HL-60/S4 treated with retinoic acid at 250 ng/mL for 4 days and 3 days (cell line): ENCODE measurements around the gene EPB41L2.

ENCODE experiments used
- in situ Hi-C: fragments of 300-500 bp; cut with MboI; formaldehyde crosslinking; loops from 2 replicates; pipeline ENCODE4 v1.7.0; 2022; ENCODE audit warnings: low sequenced_read_pairs

EPB41L2 gene

DNA sequence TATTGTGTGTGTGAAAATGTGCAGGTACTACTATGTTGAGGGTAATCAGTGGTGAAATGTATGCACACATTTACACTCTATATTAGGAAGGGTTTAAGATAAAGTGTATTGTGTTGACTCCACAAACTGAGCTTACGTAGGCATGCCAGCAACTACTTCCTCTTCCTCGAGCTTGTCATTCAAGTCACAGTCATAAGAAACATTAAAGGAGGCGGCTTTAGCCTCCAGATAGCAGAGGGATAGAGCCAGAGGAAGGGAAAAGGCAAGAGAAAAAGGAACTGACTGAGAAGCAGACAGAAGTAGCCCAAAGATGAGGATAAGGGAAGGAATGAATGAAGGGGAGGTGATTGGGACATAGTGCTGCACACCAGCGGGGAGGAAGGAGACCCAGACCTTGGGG is 180.7 kb downstream of the EPB41L2 start:
- in situ Hi-C loops, result loop anchor here (25.0 kb wide), 2 partner anchors 230 to 655 kb away; no protein-coding TSS in a partner anchor

DNA sequence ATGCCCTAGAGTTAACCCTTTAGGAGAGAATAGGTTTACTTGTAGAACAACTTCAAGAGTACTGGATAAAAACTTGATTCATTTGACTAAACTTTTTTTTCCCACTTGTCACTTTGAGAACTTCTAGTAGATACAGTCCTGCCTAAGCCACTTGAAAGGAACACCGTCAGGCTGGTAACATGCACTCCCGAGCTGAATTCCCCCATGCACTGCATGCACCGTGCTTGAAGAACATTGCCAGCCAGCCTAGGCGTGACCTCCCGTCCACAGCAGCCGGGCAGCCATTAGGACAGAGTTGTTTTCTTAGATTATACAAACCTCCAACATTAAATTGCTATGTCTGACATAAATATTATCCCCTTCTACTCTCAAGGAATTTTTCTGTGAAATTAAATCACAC is 183.2 kb downstream of the EPB41L2 start:
- in situ Hi-C loops, result loop anchor here (25.0 kb wide), 2 partner anchors 232 to 657 kb away; no protein-coding TSS in a partner anchor

DNA sequence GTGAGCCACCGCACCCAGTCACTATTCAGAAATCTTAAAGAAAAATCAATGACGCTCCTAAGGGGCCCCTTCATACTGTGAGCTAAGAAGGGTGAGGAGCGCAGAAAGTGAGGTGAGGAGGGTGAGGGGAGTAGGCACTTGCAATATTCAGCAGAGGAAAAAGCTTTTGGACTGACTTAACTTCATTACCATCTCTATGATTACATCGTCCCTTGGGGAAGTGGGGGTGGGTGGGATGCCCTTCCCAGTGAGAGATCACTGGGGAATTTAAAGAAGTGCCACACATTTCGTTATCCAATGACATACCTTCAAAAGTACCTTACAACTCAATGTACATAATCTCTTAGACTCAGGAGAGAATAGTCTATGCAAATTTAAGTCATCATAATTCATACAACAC is 189.3 kb downstream of the EPB41L2 start:
- in situ Hi-C loops, result no loop called here

DNA sequence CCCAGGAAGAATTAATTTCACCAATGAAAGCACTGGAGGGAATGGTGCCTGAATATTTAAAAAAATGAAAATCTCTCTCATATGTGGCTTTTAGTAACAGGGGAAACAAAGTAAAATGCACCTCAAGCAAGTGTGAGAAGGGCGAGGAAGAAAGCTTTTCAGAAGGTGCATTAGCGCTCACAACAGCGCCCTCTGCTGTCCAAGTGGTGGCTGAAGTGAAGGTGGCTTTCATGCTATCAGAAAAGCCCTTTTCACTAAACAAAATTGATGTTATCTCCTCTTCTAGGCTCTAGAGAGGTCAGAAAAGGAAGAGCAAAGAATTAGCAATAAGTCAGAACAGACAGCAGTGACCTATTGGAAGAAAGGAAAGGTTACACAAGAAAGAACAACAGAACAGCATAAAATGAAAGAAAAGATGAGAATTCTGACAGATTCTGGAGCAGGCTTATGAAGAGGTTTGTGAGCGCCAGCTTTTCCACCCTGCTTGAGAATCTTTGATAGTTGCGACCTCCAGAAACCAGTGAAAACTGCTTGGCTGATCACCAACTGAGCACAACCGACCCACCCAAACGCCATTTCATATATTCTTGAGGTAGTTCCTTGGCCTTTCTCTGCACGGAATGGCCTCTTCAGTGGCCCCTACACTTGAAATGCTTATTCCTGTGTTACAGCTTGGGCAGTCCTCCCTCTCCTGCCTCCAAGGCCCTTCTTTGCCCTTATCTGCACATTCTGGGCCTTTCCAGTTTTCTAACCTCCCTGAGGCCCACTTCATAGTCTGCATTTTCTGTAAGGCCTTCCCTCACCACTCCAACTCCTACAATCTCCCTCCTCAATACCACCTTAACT is 190.6 kb downstream of the EPB41L2 start:
- in situ Hi-C loops, result no loop called here

DNA sequence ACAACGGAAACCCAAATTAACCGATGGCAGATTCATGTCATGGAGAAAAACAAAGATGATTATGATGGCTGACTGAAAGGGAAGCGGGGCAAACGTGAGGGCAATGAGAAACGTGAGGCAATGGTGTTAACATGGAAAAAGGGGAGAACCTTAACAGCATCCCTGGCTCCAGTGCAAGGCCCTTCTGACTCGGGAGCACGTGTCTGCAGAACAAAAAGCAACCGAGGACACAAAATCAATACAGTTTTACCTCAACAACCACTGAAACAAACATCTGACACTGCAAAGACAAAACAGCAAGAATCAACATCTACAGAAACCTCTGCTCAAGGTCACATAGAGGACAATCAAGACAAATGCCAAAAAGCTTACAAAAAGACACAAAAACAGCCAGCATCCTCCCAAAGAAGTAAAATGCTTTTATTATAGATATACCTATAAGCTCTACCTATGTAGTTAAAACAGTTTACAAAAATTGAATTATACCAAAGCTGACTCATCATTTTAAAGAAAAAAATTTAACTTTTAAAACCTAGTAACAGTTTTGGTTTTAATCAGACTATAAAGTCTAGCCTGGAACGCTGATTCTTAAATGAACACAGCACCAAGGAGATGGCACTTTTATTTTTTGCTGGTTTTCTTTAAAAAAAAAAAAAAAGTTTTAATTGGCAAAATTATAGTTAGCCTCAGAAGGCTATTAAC is 192.7 kb downstream of the EPB41L2 start:
- in situ Hi-C loops, result no loop called here

DNA sequence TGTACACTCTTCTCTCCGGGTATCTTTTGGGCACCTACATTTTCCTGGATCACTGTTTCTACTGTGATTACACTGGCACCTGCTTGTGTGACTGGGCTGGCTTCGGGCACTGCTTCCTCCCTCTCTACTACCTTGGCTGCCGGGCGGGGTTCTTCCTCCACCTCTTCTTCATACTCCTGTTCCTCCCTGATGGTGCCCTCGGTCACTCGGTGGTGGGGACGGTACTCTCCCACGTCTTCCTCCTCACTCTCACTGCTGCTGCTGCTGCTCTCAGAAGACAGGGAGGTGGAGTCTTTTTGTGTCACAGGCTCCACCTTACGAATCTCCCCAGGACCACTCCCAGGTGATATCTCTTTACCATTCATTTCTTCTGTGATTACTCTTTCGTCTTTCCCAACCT is 193.4 kb downstream of the EPB41L2 start:
- in situ Hi-C loops, result no loop called here

DNA sequence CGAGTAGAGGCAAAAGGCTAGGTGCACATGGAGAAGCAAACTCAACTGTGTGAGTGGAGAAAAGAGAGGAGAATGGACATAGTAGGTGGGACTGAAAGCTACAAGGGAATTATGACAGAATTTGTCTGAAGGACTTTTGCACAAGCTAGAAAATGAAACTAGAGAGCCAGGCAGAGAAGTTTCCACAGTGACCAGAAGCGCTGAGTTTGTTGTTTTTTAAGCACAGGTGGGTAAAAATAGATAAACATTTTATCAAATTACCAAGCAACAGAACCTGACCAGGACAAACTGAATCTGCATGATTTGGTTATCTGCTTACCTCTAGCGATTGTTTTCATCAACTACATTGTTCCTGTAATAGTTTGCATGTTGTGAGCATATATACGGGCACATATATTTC is 197.3 kb downstream of the EPB41L2 start:
- in situ Hi-C loops, result no loop called here

DNA sequence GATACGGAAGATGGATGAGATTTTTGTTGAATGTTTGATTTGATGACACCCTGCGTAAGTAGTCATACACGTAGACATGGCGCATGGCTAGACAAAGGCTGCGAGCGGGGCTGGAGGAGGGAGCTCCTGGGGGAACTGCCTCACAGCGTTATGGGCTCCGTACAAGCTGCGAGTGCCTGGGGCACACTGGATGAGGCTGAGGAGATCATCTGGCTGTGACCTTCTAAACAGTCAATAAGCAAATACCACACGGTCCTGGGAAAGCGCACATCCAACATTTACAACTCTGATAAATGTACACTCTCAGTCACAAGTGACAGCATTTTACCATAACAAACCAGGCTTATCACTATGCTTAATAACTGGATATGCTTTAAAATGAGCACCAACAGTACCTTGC is 198.7 kb downstream of the EPB41L2 start:
- in situ Hi-C loops, result no loop called here

DNA sequence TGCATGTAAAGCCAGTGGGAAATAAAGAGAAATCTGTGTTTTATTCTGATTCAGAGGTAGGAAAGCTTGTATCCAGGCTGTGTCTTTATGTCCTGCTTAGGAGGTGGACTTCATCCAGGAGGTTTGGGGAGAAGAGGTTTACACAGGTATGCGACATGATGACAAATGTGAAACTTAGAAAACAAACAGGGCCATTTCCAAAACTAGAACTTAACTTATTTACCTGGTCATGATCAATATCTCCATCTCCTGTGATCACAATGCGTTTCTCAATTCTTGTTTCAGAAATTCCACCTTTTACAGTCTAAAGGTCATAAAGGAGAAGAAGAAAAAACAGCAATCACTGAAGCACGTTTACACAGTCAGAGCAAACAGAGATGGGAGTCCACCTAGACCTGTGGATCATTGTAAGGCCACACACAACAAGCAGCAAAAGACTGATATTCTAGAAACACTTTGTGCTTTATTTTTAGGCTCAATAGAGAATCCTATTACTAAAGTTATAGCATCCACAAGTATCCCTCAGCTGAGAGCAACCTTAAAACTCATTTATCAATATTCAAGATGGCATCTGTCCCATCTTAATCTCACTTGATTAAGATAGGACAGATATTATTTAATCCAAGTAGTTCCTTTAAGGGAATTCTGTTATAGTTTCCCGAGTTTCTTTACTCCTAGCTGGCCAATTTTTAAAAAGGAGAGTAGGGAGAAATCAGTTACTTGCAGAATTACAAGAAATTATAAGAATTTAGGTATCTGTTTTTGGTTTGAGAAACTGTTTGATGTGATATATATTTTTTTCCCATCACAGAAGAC is 199.4 kb downstream of the EPB41L2 start:
- in situ Hi-C loops, result no loop called here

DNA sequence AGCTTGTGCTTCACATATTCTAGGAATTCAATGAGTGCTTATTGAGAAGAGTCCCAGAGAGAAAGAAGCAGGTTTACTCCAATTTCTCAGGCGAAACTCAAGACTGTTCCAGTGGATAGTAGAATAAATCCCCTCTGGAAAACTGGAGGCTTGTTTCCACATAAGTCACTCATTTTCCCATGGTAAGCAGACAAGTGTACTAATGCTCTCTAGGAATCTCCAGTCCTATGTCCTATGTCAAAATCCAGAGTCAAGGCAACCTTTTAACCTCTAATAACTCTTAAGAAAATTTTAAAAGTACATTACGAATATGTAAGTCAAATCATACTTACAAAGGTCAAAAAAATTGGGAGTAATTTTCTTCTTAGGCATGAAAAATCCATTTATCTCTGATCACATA is 200.7 kb downstream of the EPB41L2 start:
- in situ Hi-C loops, result no loop called here

DNA sequence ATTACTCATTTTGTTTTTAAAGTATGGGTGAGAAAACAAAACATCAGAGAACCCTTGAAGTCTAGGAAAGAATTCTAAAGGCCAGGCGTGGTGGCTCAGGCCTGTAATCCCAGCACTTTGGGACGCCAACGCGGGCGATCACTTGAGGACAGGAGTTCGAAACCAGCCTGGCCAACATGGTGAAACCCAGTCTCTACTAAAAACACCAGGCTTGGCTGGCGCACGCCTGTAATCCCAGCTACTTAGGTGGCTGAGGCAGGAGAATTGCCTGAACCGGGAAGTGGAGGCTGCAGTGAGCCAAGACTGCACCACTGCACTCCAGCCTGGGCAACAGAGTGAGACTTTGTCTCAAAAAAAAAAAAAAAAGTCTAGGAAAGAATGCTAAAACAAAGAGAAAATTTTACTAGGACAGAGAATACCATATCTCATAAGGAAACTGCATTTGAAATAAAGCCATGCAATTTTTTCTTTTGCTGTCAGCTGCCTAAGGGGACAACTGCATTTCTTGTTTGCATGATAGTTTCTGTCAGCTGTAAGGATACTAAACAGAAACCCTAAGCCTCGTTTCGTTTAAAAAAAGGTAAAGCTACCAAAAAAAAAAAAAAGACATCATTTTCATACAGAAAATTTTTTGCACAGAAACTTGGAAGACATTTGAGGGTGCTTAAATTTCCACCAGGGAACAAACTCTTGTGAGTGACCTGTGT is 203.7 kb downstream of the EPB41L2 start:
- in situ Hi-C loops, result no loop called here

DNA sequence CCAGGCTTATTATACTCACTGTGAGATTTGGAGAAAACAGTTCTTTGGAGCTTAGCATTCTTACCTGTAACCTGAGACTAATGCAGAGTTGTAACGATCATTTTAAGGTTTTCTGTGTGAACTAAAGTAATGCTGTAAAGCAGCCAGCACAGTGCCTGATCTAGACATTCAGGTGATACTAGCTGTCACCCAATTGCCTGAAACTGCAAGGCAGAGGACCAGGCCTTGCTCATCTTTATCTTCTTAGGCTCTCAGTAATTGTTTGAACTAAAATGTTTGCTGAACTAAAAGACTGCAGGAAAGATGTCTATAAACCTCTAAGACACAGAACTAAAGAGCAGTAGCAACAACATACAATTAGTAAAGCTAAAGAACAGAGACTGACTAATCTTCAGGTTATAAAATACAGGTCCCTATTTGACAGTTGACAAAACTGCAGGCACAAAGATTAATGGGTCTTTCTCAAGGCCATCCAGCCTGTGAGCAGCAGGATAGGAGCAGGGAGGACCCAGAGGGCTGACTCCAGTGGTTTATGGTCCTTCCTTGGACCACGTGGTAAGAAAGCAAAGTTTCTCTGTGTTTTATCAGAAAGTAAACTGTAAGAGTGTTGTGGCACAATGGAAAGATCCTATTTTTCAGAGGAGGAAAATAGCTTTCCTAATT is 204.4 kb downstream of the EPB41L2 start:
- in situ Hi-C loops, result no loop called here

DNA sequence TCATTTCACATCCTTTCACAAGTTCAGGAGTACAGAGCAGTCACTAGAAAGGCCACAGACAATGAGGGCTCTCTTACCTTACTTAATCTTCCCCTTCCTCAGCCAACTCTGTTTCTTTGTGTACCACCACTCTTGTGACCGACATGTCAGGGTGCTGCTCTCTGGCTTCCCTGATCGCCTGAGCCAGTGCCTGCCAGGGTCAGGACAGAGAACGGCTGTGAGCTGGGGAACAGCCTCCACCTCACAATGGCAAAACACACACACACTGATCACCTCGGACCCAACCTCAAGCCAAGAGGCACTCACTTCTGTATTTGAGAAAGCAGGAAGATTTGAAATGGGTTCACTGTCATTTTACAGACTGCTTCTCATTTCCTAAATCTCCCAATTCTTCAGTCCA is 205.0 kb downstream of the EPB41L2 start:
- in situ Hi-C loops, result no loop called here

DNA sequence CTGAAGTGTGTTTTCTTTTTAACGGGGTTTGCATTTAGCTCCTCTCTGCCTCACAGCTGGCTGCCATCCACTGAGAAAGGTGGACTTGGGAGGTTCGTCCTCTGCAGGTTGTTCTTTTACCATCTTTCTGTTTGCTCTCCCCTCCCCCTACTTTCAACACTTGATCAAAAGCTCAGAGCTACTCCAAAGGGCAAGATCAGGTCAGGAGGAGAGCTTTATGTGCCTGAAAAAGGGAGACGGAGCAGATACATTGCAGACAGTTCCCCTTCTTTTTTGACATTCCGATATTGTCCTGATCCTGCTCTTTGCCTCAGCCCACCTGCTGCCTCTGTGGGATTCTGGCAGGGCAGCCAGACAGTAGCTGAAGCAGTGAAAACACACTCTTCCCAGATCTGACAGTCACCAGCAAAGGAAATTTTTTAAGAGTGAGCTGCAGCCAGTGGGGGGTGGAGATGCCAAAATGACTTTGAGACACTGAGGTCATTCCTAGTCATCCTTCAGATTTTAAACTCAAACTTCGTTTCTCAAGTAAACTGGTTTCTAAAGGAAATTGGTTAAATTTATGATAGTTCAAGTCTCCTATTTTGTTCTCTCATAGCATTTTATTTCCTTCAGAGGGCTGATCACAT is 209.4 kb downstream of the EPB41L2 start:
- in situ Hi-C loops, result no loop called here

DNA sequence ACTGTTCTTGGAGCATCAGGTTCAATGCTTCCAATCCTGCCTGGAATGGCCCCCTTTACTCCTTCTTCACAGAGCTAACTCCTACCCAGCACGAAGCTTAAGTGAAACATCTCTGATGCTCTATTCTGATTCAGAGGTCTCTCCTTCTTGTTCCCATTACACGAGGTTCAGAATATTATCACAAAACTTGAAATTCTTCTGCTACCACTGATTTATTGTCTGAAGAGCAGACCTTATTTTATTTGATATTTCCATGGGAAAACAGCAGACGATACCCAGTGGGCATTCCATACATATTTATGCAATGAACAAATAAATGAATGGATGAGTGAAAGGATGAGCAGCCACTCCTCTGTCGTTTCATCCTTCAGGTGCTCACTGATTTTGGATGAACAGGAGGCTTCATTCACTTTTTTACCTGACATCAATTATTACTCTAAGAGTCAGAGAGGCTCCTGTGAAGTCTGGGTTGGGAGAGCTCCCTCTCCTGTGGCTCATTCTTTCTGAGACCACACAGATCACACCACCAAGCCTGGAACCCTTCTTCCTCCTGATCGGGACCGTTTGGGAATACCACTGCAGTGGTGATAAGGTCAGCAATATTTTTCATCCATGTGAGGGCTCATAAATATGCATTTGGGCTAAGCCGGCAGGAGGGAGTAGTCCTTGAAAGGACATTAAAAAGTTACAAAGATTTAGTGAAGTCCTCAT is 210.0 kb downstream of the EPB41L2 start:
- in situ Hi-C loops, result no loop called here

DNA sequence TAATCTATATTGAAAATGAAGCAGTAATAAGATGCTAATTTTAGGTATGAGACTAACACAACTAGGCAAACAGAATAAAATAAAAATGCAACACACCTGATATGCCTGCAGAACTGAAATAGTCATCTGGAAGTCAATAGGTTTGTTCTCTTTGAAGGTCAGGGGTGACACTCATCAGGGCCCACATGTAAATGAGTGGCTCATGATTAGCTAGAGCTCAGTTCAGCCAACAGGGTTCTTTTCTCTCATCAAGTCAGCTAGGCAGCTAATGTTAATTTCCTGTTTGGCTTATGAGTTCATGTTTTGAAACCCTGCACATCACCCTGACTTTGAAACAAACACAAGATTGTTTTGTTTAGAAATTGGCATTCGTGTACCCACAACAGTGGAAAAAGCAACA is 212.0 kb downstream of the EPB41L2 start:
- in situ Hi-C loops, result no loop called here

DNA sequence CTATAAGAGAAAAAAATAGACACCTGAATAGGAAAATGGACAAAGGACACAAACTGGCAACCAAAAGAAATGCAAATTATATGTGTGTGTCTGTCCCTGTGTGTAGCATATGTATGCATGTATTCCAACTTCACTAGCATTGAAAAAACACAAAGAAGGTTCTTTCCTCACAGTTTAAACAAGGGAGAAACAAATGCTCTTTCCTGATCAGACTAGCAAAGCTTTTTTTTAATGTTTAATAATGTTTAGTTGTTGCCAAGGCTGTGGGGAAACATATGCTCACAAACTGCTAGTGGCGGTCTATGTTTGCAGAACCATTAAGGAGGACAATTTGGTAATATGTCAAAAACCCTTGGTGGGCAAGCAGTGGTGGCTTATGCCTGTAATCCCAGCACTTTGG is 213.5 kb downstream of the EPB41L2 start:
- in situ Hi-C loops, result no loop called here

DNA sequence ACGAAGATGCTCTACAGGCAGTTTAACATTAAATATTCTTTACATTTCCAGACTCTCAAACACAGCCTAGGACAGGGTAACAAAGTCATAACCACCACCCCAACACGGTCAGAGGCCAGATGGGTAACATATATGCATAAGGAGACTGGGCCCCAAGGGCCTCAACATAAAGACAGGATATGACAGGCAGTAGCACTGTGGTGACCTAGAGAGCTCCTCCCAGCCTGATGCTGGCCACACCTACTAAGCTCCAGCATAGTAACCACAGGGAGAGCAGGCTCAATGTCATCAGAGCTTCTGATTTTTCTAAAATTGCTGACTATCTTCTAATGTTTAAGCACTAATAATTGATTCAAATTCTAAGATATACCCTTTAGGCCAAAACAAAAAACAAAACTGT is 214.1 kb downstream of the EPB41L2 start:
- in situ Hi-C loops, result no loop called here
